Neural cell (in vitro differentiated cells): Measurements from ENCODE around the gene MYCBP. TPM values are rescaled to one million over a fixed set of nuclear protein-coding genes. Genes with fewer than 3 reads are reported as not detected.

Experiments
- H2AFZ ChIP-seq: fragments of 200-600, 300-800 bp; sonication (generic), shearing (Covaris generic); 2 replicates; pipeline ENCODE4 v1.6.0; 2014; ENCODE audit warnings: low read depth, mild to moderate bottlenecking, antibody characterized with exemption, low read length, moderate library complexity
- H3F3A ChIP-seq: fragments of 200-600 bp; shearing (Covaris generic); 2 replicates; pipeline ENCODE4 v1.6.1; 2016; ENCODE audit warnings: mild to moderate bottlenecking, moderate library complexity, mixed read lengths, antibody characterized with exemption, low read length; ENCODE audit not compliant: insufficient read depth, poor library complexity, severe bottlenecking
- H3K27ac ChIP-seq: fragments of 200-600, 300-800 bp; sonication (generic), shearing (Covaris generic); 2 replicates; pipeline ENCODE4 v1.5.1; 2014; ENCODE audit warnings: mild to moderate bottlenecking, low read length, moderate library complexity
- H3K27me3 ChIP-seq: fragments of 300-800, 200-600 bp; sonication (generic), shearing (Covaris generic); 2 replicates; pipeline ENCODE4 v1.6.0; 2014; ENCODE audit warnings: mild to moderate bottlenecking, low read depth, low read length, moderate library complexity; ENCODE audit not compliant: insufficient read depth
- H3K36me3 ChIP-seq: fragments of 300-800, 200-600 bp; sonication (generic), shearing (Covaris generic); 2 replicates; pipeline ENCODE4 v1.5.1; 2014; ENCODE audit warnings: mild to moderate bottlenecking, antibody characterized with exemption, low read length, moderate library complexity; ENCODE audit not compliant: insufficient read depth
- H3K4me2 ChIP-seq: fragments of 300-800, 200-600 bp; sonication (generic), shearing (Covaris generic); 2 replicates; pipeline ENCODE4 v1.6.0; 2014; ENCODE audit warnings: mild to moderate bottlenecking, low read length
- H3K4me3 ChIP-seq: fragments of 300-800, 200-600 bp; sonication (generic), shearing (Covaris generic); 2 replicates; pipeline ENCODE4 v1.5.1; 2014; ENCODE audit warnings: mild to moderate bottlenecking, low read length, moderate library complexity
- H3K79me2 ChIP-seq: fragments of 200-600 bp; shearing (Covaris generic); replicated peaks from 2 replicates; pipeline ENCODE4 v1.6.0; 2014; ENCODE audit warnings: mild to moderate bottlenecking, low read length, moderate library complexity; ENCODE audit not compliant: insufficient read depth
- H3K9ac ChIP-seq: fragments of 300-800, 200-600 bp; sonication (generic), shearing (Covaris generic); 2 replicates; pipeline ENCODE4 v1.6.1; 2016; ENCODE audit warnings: mild to moderate bottlenecking, low read length, mixed read lengths
- H3K9me2 ChIP-seq: fragments of 200-600 bp; shearing (Covaris generic); 2 replicates; pipeline ENCODE4 v1.6.1; 2016; ENCODE audit warnings: mild to moderate bottlenecking, low read length, mixed read lengths; ENCODE audit not compliant: insufficient read depth
- H3K9me3 ChIP-seq: fragments of 200-600, 300-800 bp; sonication (generic), shearing (Covaris generic); 2 replicates; pipeline ENCODE4 v1.6.1; 2016; ENCODE audit warnings: mild to moderate bottlenecking, mixed run types, low read length, moderate library complexity, mixed read lengths
- H4K20me1 ChIP-seq: fragments of 200-600 bp; shearing (Covaris generic); 2 replicates; pipeline ENCODE4 v1.6.1; 2016; ENCODE audit warnings: mild to moderate bottlenecking, mixed run types; ENCODE audit not compliant: insufficient read depth
- EP300 ChIP-seq: fragments of 450-650 bp; conservative IDR thresholded peaks from 2 replicates; pipeline ENCODE4 v1.6.1; 2014; ENCODE audit warnings: antibody characterized with exemption, mild to moderate bottlenecking, moderate library complexity; ENCODE audit not compliant: poor library complexity, severe bottlenecking
- EZH2 ChIP-seq: fragments of 200-600, 300-800 bp; shearing (Covaris generic), sonication (generic); IDR thresholded peaks from 2 replicates; pipeline ENCODE4 v1.6.1; 2014; ENCODE audit warnings: antibody characterized with exemption, low read length, borderline replicate concordance, mild to moderate bottlenecking; ENCODE audit not compliant: insufficient read depth, poor library complexity, severe bottlenecking
- MXI1 ChIP-seq: fragments of 450-650 bp; conservative IDR thresholded peaks from 2 replicates; pipeline ENCODE4 v1.6.1; 2014; ENCODE audit warnings: antibody characterized with exemption, mild to moderate bottlenecking; ENCODE audit not compliant: poor library complexity, severe bottlenecking
- POLR2AphosphoS5 ChIP-seq: IDR thresholded peaks from 2 replicates; pipeline ENCODE4 v1.6.1; 2012
- RAD21 ChIP-seq: fragments of 450-650 bp; conservative IDR thresholded peaks from 2 replicates; pipeline ENCODE4 v1.6.1; 2014; ENCODE audit warnings: antibody characterized with exemption, mild to moderate bottlenecking, moderate library complexity
- SMC3 ChIP-seq: fragments of 450-650 bp; conservative IDR thresholded peaks from 2 replicates; pipeline ENCODE4 v1.6.1; 2014; ENCODE audit warnings: antibody characterized with exemption, mild to moderate bottlenecking, moderate library complexity; ENCODE audit not compliant: poor library complexity
- TAF1 ChIP-seq: IDR thresholded peaks from 2 replicates; pipeline ENCODE4 v1.6.1; 2012; ENCODE audit warnings: low read depth
- polyA plus RNA-seq: library from polyadenylated mRNA; depleted of rRNA; stranded (reverse); fragments of >200 nt; gene quantifications from 2 replicates; pipeline ENCODE4 v1.2.3, GENCODE V29; 2014
- TF ChIP-seq, protein P1 (sequence below): IDR thresholded peaks from 2 replicates; pipeline ENCODE4 v1.6.1; 2012; ENCODE audit warnings: borderline replicate concordance
- TF ChIP-seq, protein P2 (sequence below): fragments of 450-650 bp; IDR thresholded peaks from 2 replicates; pipeline ENCODE4 v1.5.1; 2014; ENCODE audit warnings: antibody characterized with exemption, mild to moderate bottlenecking, moderate library complexity; ENCODE audit not compliant: poor library complexity, severe bottlenecking

MYCBP gene
- polyA plus RNA-seq, 1 donor from 2014 or later = 3.0 TPM

DNA sequence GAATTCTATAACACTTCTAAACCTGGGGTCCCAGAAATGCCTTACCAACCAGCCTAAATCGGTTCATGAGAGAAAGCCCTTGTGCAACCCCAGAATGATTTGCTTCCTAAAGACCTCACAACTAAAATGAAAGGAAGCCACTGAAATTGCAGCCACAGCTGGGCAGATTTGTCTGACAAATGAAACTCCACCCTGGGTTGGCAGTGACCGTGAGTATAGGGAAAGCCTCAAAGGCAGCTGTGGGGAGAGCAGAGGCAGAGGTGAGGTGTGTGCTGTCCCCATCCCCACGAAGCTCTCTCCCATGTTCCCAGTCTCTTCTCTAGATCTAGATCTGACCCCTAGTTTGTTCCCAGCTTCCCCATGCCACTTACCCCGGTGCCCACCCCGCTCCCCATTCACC is 45.4 kb upstream of the MYCBP start:
- TF ChIP-seq RAD21 (no peak), TAF1 (no peak), MXI1 (no peak), POLR2AphosphoS5 (no peak), EZH2 (no peak), EP300 (no peak), SMC3 (no peak)
- TF ChIP-seq, protein P1, sequence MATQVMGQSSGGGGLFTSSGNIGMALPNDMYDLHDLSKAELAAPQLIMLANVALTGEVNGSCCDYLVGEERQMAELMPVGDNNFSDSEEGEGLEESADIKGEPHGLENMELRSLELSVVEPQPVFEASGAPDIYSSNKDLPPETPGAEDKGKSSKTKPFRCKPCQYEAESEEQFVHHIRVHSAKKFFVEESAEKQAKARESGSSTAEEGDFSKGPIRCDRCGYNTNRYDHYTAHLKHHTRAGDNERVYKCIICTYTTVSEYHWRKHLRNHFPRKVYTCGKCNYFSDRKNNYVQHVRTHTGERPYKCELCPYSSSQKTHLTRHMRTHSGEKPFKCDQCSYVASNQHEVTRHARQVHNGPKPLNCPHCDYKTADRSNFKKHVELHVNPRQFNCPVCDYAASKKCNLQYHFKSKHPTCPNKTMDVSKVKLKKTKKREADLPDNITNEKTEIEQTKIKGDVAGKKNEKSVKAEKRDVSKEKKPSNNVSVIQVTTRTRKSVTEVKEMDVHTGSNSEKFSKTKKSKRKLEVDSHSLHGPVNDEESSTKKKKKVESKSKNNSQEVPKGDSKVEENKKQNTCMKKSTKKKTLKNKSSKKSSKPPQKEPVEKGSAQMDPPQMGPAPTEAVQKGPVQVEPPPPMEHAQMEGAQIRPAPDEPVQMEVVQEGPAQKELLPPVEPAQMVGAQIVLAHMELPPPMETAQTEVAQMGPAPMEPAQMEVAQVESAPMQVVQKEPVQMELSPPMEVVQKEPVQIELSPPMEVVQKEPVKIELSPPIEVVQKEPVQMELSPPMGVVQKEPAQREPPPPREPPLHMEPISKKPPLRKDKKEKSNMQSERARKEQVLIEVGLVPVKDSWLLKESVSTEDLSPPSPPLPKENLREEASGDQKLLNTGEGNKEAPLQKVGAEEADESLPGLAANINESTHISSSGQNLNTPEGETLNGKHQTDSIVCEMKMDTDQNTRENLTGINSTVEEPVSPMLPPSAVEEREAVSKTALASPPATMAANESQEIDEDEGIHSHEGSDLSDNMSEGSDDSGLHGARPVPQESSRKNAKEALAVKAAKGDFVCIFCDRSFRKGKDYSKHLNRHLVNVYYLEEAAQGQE = no peak
- TF ChIP-seq, protein P2, sequence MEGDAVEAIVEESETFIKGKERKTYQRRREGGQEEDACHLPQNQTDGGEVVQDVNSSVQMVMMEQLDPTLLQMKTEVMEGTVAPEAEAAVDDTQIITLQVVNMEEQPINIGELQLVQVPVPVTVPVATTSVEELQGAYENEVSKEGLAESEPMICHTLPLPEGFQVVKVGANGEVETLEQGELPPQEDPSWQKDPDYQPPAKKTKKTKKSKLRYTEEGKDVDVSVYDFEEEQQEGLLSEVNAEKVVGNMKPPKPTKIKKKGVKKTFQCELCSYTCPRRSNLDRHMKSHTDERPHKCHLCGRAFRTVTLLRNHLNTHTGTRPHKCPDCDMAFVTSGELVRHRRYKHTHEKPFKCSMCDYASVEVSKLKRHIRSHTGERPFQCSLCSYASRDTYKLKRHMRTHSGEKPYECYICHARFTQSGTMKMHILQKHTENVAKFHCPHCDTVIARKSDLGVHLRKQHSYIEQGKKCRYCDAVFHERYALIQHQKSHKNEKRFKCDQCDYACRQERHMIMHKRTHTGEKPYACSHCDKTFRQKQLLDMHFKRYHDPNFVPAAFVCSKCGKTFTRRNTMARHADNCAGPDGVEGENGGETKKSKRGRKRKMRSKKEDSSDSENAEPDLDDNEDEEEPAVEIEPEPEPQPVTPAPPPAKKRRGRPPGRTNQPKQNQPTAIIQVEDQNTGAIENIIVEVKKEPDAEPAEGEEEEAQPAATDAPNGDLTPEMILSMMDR = no peak
- Histone ChIP-seq H3K9me2 (no peaks in the 10 kb centered on the region), H3K36me3 (no peaks in the 10 kb centered on the region), H3F3A (no peaks in the 10 kb centered on the region), H2AFZ (no peak overlapping the region), H3K79me2 (no peaks in the 10 kb centered on the region), H3K27ac (no peak overlapping the region), H3K4me2 (no peak overlapping the region), H3K9ac (no peak overlapping the region), H3K27me3 (no peaks in the 10 kb centered on the region), H4K20me1 (no peaks in the 10 kb centered on the region), H3K9me3 (peaks cover 3% of the 10 kb centered on the region), H3K4me3 (no peak overlapping the region)

DNA sequence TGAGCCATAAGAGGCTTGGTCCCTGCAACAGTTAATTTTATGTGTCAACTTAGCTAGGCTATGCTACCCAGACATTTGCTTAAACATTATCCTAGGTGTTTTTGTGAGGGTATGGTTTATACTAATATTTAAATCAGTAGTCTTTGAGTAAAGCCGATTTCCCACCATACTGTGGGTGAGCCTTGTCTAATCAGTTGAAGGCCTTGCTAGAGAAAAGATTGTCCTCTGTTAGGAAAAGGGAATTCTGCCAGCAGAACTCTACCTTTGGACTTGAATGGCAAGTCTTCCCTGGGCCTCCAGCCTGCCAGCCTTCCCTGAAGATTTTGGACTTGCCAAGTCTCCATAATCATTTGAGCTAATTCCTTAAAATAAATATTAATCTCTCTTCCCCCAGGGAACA is 44.6 kb upstream of the MYCBP start:
- H3K36me3 ChIP-seq = no peaks in the 10 kb centered on the region
- H3K27me3 ChIP-seq = no peaks in the 10 kb centered on the region
- H3K27ac ChIP-seq = no peak overlapping the region
- H3K4me2 ChIP-seq = no peak overlapping the region
- no peak overlapping the region for H3K9ac ChIP-seq
- no peaks in the 10 kb centered on the region for H4K20me1 ChIP-seq
- H3K9me3 ChIP-seq = peaks cover 3% of the 10 kb centered on the region
- no peaks in the 10 kb centered on the region for H3F3A ChIP-seq
- TF ChIP-seq EZH2 (no peak), TAF1 (no peak), RAD21 (no peak)
- no peak overlapping the region for H2AFZ ChIP-seq
- H3K9me2 ChIP-seq = no peaks in the 10 kb centered on the region
- no peak overlapping the region for H3K4me3 ChIP-seq
- H3K79me2 ChIP-seq = no peaks in the 10 kb centered on the region

DNA sequence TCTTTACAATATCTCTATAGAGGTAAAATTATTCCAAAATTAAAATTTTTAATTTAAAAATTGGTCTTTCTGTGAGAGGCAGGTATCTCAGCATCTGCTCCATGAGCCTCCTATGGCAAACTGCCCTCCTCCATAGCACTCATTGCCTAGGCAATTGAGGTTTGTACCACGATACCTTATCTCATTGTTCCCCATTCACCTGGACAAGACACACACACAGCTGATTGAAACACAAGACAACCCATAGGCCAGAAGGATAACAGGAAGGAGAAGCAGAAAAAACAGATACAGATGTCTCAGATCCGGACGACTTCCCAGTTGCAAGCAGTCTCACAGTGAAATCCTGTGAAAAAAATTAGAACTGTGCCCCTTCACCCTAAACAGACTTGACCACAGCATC is 44.2 kb upstream of the MYCBP start:
- Histone ChIP-seq H3K9ac (no peak overlapping the region), H3K4me2 (no peak overlapping the region), H3K79me2 (no peaks in the 10 kb centered on the region), H3K9me3 (peaks cover 3% of the 10 kb centered on the region), H3K27ac (no peak overlapping the region), H4K20me1 (no peaks in the 10 kb centered on the region), H3K9me2 (no peaks in the 10 kb centered on the region), H3F3A (no peaks in the 10 kb centered on the region), H3K27me3 (no peaks in the 10 kb centered on the region), H3K36me3 (no peaks in the 10 kb centered on the region), H3K4me3 (no peak overlapping the region), H2AFZ (no peak overlapping the region)
- TF ChIP-seq EP300 = no peak
- TF ChIP-seq, protein P1 = no peak
- no peak for TF ChIP-seq SMC3
- TF ChIP-seq EZH2 = no peak
- no peak for TF ChIP-seq RAD21
